A673 (cell line): ENCODE data around the gene BLOC1S4. TPM values are rescaled to one million over a fixed set of nuclear protein-coding genes. Genes with fewer than 3 reads are reported as not detected.
A peak's percentile ranks its signal among the peaks of the same experiment; 100 is the strongest.

ENCODE experiments used
- BruUV-seq: library from RNA; stranded (reverse); fragments of 400-500 nt; replicated peaks from 2 replicates; lab custom pipeline; 2021; lab: Mats Ljungman, UMichigan
- CTCF ChIA-PET: fragments of 300-600 bp; sonication (Branson Sonifier 250); formaldehyde crosslinking; loops from one replicate; lab custom pipeline; 2022; ENCODE audit warnings: antibody characterized with exemption; lab: Charles Lee
- POLR2A ChIA-PET: fragments of 300-600 bp; sonication (Branson Sonifier 250); formaldehyde crosslinking; loops from one replicate; lab custom pipeline; 2022; ENCODE audit warnings: antibody characterized with exemption; ENCODE audit not compliant: low non-redundant PET; lab: Charles Lee
- DNase-seq: peaks from one replicate; pipeline ENCODE4 v3.0.0-alpha.2; 2015; ENCODE audit warnings: low spot score
- H3K27ac ChIP-seq: fragments of 200-600 bp; sonication (generic); 2 replicates; pipeline ENCODE4 v1.5.1; 2016; ENCODE audit warnings: mixed run types, low read depth, mild to moderate bottlenecking, mixed read lengths, antibody characterized with exemption, low read length; ENCODE audit not compliant: poor library complexity, severe bottlenecking
- H3K27me3 ChIP-seq: fragments of 200-600 bp; sonication (generic); replicated peaks from 2 replicates; pipeline ENCODE4 v1.6.1; 2017; ENCODE audit warnings: mixed run types, low read depth, mild to moderate bottlenecking, mixed read lengths, antibody characterized with exemption, low read length; ENCODE audit not compliant: insufficient read depth, poor library complexity
- H3K36me3 ChIP-seq: fragments of 200-600 bp; sonication (generic); 2 replicates; pipeline ENCODE4 v1.6.1; 2016; ENCODE audit warnings: mixed run types, mild to moderate bottlenecking, mixed read lengths, antibody characterized with exemption, low read length; ENCODE audit not compliant: insufficient read depth, poor library complexity, severe bottlenecking
- H3K4me1 ChIP-seq: fragments of 200-600 bp; sonication (generic); 2 replicates; pipeline ENCODE4 v1.6.1; 2017; ENCODE audit warnings: mixed run types, mild to moderate bottlenecking, mixed read lengths, antibody characterized with exemption, low read length; ENCODE audit not compliant: insufficient read depth, poor library complexity, severe bottlenecking
- H3K4me3 ChIP-seq: fragments of 200-600 bp; sonication (generic); 2 replicates; pipeline ENCODE4 v1.5.1; 2016; ENCODE audit warnings: low read depth, mixed run types, mild to moderate bottlenecking, mixed read lengths, low read length; ENCODE audit not compliant: poor library complexity, severe bottlenecking
- H3K9me3 ChIP-seq: fragments of 200-600 bp; sonication (generic); 2 replicates; pipeline ENCODE4 v1.6.1; 2016; ENCODE audit warnings: mixed run types, low read depth, mild to moderate bottlenecking, mixed read lengths, antibody characterized with exemption, low read length; ENCODE audit not compliant: poor library complexity, severe bottlenecking
- CTCF ChIP-seq: fragments of 300-800, 200-600 bp; sonication (generic); conservative IDR thresholded peaks from 2 replicates; pipeline ENCODE4 v1.5.1; 2017; ENCODE audit warnings: low read depth, mild to moderate bottlenecking, antibody characterized with exemption, low read length, moderate library complexity, mixed read lengths
- EZH2 ChIP-seq: fragments of 200-600 bp; sonication (generic); IDR thresholded peaks from 2 replicates; pipeline ENCODE4 v1.6.1; 2017; ENCODE audit warnings: borderline replicate concordance, low read depth, mild to moderate bottlenecking, mixed read lengths, antibody characterized with exemption, low read length; ENCODE audit not compliant: poor library complexity, severe bottlenecking
- intact Hi-C: fragments of 100-400 bp; cut with micrococcal nuclease; formaldehyde crosslinking; loops from one replicate; pipeline ENCODE4 v1.10.0; 2022; ENCODE audit not compliant: unreplicated experiment
- total RNA-seq: library from RNA; stranded (reverse); gene quantifications from 2 replicates; pipeline ENCODE4 v1.2.3, GENCODE V29; 2021

The BLOC1S4 gene
- total RNA-seq, 1 experiment from 2014 or later: 12.3 TPM

GRCh38 chr4:6714954-6715353 is 1.0 kb upstream of the BLOC1S4 start:
- Histone ChIP-seq H3K27me3 (no peaks in the 10 kb centered on the region), H3K4me3 (no peak overlapping the region), H3K9me3 (no peaks in the 10 kb centered on the region), H3K27ac (no peak overlapping the region), H3K36me3 (no peaks in the 10 kb centered on the region), H3K4me1 (peaks cover 10% of the 10 kb centered on the region)
- ChIA-PET POLR2A (no interaction called here), CTCF (interaction anchor here (1.3 kb wide), 1 partner anchor 24 kb away, joined by 3 read pairs; no protein-coding TSS in a partner anchor)
- BruUV-seq: no TSS peak
- no peak for DNase-seq
- TF ChIP-seq EZH2 (no peak), CTCF (no peak)
- intact Hi-C loops: loop anchor here (5.0 kb wide), 1 partner anchor 67 kb away; the partner anchor contains the start of gene KIAA0232

GRCh38 chr4:6715704-6716017 is 313 bp upstream of the BLOC1S4 start:
- TF ChIP-seq EZH2 (no peak), CTCF (no peak)
- no peaks in the 10 kb centered on the region for H3K36me3 ChIP-seq
- no peaks in the 10 kb centered on the region for H3K9me3 ChIP-seq
- H3K4me1 ChIP-seq: peaks cover 6% of the 10 kb centered on the region
- ChIA-PET CTCF (interaction anchor here (1.0 to 1.3 kb wide), 2 partner anchors 25 to 327 kb away, joined by 3 to 5 read pairs; a partner anchor contains a TSS), POLR2A (no interaction called here)
- no TSS peak for BruUV-seq
- intact Hi-C loops: loop anchor here (5.0 kb wide), 1 partner anchor 67 kb away; the partner anchor contains the start of gene KIAA0232
- DNase-seq: no peak
- no peak overlapping the region for H3K27ac ChIP-seq
- no peaks in the 10 kb centered on the region for H3K27me3 ChIP-seq
- H3K4me3 ChIP-seq: peak overlapping the region; percentile 91

DNA sequence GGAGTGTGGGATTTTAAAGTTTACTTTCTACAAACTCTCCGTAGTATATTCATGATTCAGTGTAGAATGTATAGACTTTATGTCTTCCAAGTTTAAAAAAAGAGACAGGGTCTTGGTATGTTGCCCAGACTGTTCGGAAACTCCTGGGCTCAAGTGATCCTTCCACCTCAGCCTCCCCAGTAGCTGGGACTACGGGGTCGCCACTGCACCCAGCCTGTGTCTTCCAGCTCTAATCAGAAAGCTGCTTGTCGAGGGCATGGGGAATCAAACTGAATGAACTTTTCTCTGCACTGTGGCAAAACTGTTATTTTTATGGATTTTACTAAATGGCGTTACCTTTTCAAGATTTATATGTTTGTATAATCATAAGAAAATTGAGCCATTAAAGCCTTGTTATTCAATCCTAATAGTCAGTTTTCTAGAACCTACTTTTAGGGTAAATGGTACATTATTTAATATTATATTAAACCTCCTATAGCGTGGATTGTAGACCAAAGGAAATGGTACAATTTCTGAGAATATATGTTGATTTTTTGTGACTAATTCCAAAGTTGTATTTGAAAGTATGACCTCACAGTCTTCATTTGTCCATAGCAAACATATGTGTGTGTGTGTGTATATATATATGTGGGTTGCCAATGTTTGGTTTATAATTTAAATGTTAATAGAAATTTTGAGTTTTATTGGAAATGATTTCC is 1.1 kb downstream of the BLOC1S4 start:
- intact Hi-C loops: loop anchor here (5.0 kb wide), 1 partner anchor 65 kb away; the partner anchor contains the start of gene KIAA0232
- H3K9me3 ChIP-seq: no peaks in the 10 kb centered on the region
- no peak for DNase-seq
- TSS peak; percentile 68 for BruUV-seq
- POLR2A ChIA-PET: interaction anchor here (0.6 kb wide), 1 partner anchor 1206 kb away, joined by 4 read pairs; no protein-coding TSS in a partner anchor
- no peak for TF ChIP-seq EZH2
- no peak for TF ChIP-seq CTCF
- CTCF ChIA-PET: interaction anchor here (1.5 kb wide), 1 partner anchor 156 kb away, joined by 5 read pairs; no protein-coding TSS in a partner anchor
- no peaks in the 10 kb centered on the region for H3K36me3 ChIP-seq
- no peaks in the 10 kb centered on the region for H3K27me3 ChIP-seq
- peaks cover 6% of the 10 kb centered on the region for H3K4me1 ChIP-seq
- H3K4me3 ChIP-seq: peak overlapping the region; percentile 91
- peak overlapping the region; percentile 80 for H3K27ac ChIP-seq
